Activated CD8-positive, alpha-beta T cell treated with anti-CD3 and anti-CD28 coated beads, Interleukin-2, amount 10 ng/mL, durations not matched to agents 7 days and 5 days (primary cell): ENCODE measurements around the gene DES. TPM values are rescaled to one million over a fixed set of nuclear protein-coding genes. Genes with fewer than 3 reads are reported as not detected.

Experiments used
- ATAC-seq: fragments of 150-1000 bp; cut with Tn5 transposase; one replicate; pipeline ENCODE4 v1.10.0; 2021; ENCODE audit warnings: moderate library complexity
- CTCF ChIA-PET: fragments of 350-600 bp; sonication (Branson Sonifier 250); formaldehyde crosslinking; loops from one replicate; lab custom pipeline; 2021; ENCODE audit warnings: antibody characterized with exemption; lab: Charles Lee
- POLR2A ChIA-PET: fragments of 350-600 bp; sonication (Branson Sonifier 250); formaldehyde crosslinking; loops from one replicate; lab custom pipeline; 2021; ENCODE audit warnings: antibody characterized with exemption; lab: Charles Lee
- DNase-seq: peaks from one replicate; pipeline ENCODE4 v3.0.0-alpha.2; 2020
- H3K27ac Mint-ChIP-seq: one replicate; pipeline ENCODE4 v1.8.0; 2021; ENCODE audit warnings: mild to moderate bottlenecking, mixed read lengths
- H3K27me3 Mint-ChIP-seq: one replicate; pipeline ENCODE4 v1.8.0; 2021; ENCODE audit warnings: low read depth, mixed read lengths
- H3K36me3 Mint-ChIP-seq: one replicate; pipeline ENCODE4 v1.8.0; 2021; ENCODE audit warnings: low read depth, mixed read lengths
- H3K4me1 Mint-ChIP-seq: one replicate; pipeline ENCODE4 v1.8.0; 2021; ENCODE audit warnings: low read depth, mixed read lengths
- H3K4me3 Mint-ChIP-seq: one replicate; pipeline ENCODE4 v1.8.0; 2021; ENCODE audit warnings: mild to moderate bottlenecking, mixed read lengths
- H3K9me3 Mint-ChIP-seq: one replicate; pipeline ENCODE4 v1.8.0; 2022; ENCODE audit warnings: mixed read lengths; ENCODE audit not compliant: insufficient read depth
- total RNA-seq, 2 experiments: library from RNA; stranded (reverse); gene quantifications; one replicate each; pipeline ENCODE4 v1.2.3, GENCODE V29; 2021

The DES gene
- total RNA-seq, 2 experiments from 2014 or later: not detected

- H3K27me3 Mint-ChIP-seq: peaks cover 35% of the 10 kb centered on the region
- no peaks in the 10 kb centered on the region for H3K9me3 Mint-ChIP-seq
- DNase-seq: no peak
- POLR2A ChIA-PET: no interaction called here
- ATAC-seq: no peak
- CTCF ChIA-PET: interaction anchor here (1.0 to 1.2 kb wide), 2 partner anchors 52 to 55 kb away, joined by 3 to 4 read pairs; no protein-coding TSS in a partner anchor
- H3K36me3 Mint-ChIP-seq: no peaks in the 10 kb centered on the region
- H3K4me1 Mint-ChIP-seq: peaks cover 26% of the 10 kb centered on the region
- peak overlapping the region; percentile 61 for H3K4me3 Mint-ChIP-seq
- no peak overlapping the region for H3K27ac Mint-ChIP-seq
Observed at GRCh38 chr2:219443016-219443696, 25.0 kb downstream of the DES start.

- H3K27me3 Mint-ChIP-seq: peaks cover 35% of the 10 kb centered on the region
- peaks cover 26% of the 10 kb centered on the region for H3K4me1 Mint-ChIP-seq
- H3K9me3 Mint-ChIP-seq: no peaks in the 10 kb centered on the region
- DNase-seq (no peak), ATAC-seq (no peak)
- H3K27ac Mint-ChIP-seq: no peak overlapping the region
- CTCF ChIA-PET: no interaction called here
- H3K36me3 Mint-ChIP-seq: no peaks in the 10 kb centered on the region
- POLR2A ChIA-PET: no interaction called here
- H3K4me3 Mint-ChIP-seq: no peak overlapping the region
Observed at GRCh38 chr2:219443697-219444023, 25.5 kb downstream of the DES start.

- no peaks in the 10 kb centered on the region for H3K36me3 Mint-ChIP-seq
- ATAC-seq (no peak), DNase-seq (no peak)
- no peaks in the 10 kb centered on the region for H3K9me3 Mint-ChIP-seq
- CTCF ChIA-PET: no interaction called here
- no peak overlapping the region for H3K27ac Mint-ChIP-seq
- POLR2A ChIA-PET: no interaction called here
- no peak overlapping the region for H3K4me3 Mint-ChIP-seq
- peaks cover 29% of the 10 kb centered on the region for H3K4me1 Mint-ChIP-seq
- H3K27me3 Mint-ChIP-seq: peaks cover 40% of the 10 kb centered on the region
Observed at GRCh38 chr2:219444566-219445091, 26.5 kb downstream of the DES start.

- no peak overlapping the region for H3K4me3 Mint-ChIP-seq
- CTCF ChIA-PET: no interaction called here
- no peak for ATAC-seq
Observed at GRCh38 chr2:219445220-219445640, 27.1 kb downstream of the DES start.

GRCh38 chr2:219446101-219446504, 27.9 kb downstream of the DES start:
- Mint-ChIP-seq H3K9me3 (no peaks in the 10 kb centered on the region), H3K27ac (no peak overlapping the region), H3K4me3 (no peak overlapping the region), H3K36me3 (no peaks in the 10 kb centered on the region), H3K4me1 (peaks cover 38% of the 10 kb centered on the region), H3K27me3 (peaks cover 39% of the 10 kb centered on the region)
- ATAC-seq (no peak), DNase-seq (no peak)
- ChIA-PET POLR2A (interaction anchor here (0.7 to 1.0 kb wide), 2 partner anchors 52 to 63 kb away, joined by 3 read pairs; partner anchors contain the start of gene GMPPA), CTCF (interaction anchor here (1.0 to 1.4 kb wide), 3 partner anchors 13 to 84 kb away, joined by 3 to 5 read pairs (median 4); no protein-coding TSS in a partner anchor)

More at GRCh38 chr2:219445220-219445640, 27.1 kb downstream of the DES start:
- POLR2A ChIA-PET: no interaction called here
- H3K36me3 Mint-ChIP-seq: no peaks in the 10 kb centered on the region
- no peak overlapping the region for H3K27ac Mint-ChIP-seq
- H3K27me3 Mint-ChIP-seq: peaks cover 41% of the 10 kb centered on the region
- H3K4me1 Mint-ChIP-seq: peaks cover 35% of the 10 kb centered on the region
- H3K9me3 Mint-ChIP-seq: no peaks in the 10 kb centered on the region
- no peak for DNase-seq

GRCh38 chr2:219446689-219447088, 28.5 kb downstream of the DES start:
- ChIA-PET POLR2A (interaction anchor here (0.6 to 1.0 kb wide), 4 partner anchors 52 to 930 kb away, joined by 3 to 4 read pairs (median 3); partner anchors contain the start of gene GMPPA), CTCF (interaction anchor here (1.0 to 1.4 kb wide), 4 partner anchors 13 to 83 kb away, joined by 3 to 5 read pairs (median 4); no protein-coding TSS in a partner anchor)
- ATAC-seq (no peak), DNase-seq (no peak)
- Mint-ChIP-seq H3K4me1 (peaks cover 37% of the 10 kb centered on the region), H3K9me3 (no peaks in the 10 kb centered on the region), H3K4me3 (no peak overlapping the region), H3K27me3 (peaks cover 34% of the 10 kb centered on the region), H3K27ac (no peak overlapping the region), H3K36me3 (no peaks in the 10 kb centered on the region)

- Mint-ChIP-seq H3K4me3 (no peak overlapping the region), H3K4me1 (peaks cover 44% of the 10 kb centered on the region), H3K27ac (no peak overlapping the region), H3K9me3 (no peaks in the 10 kb centered on the region), H3K27me3 (peaks cover 31% of the 10 kb centered on the region), H3K36me3 (no peaks in the 10 kb centered on the region)
- ChIA-PET CTCF (interaction anchor here (1.0 to 1.4 kb wide), 4 partner anchors 12 to 83 kb away, joined by 3 to 5 read pairs (median 4); no protein-coding TSS in a partner anchor), POLR2A (interaction anchor here (0.6 to 1.0 kb wide), 3 partner anchors 51 to 931 kb away, joined by 3 to 4 read pairs (median 3); partner anchors contain the start of gene GMPPA)
- DNase-seq (no peak), ATAC-seq (no peak)
Observed at GRCh38 chr2:219447242-219448098, 29.3 kb downstream of the DES start.

GRCh38 chr2:219448099-219448775, 30.1 kb downstream of the DES start:
- H3K9me3 Mint-ChIP-seq: no peaks in the 10 kb centered on the region
- no peak for DNase-seq
- CTCF ChIA-PET: interaction anchor here (1.2 kb wide), 1 partner anchor 44 kb away, joined by 7 read pairs; no protein-coding TSS in a partner anchor
- no peak overlapping the region for H3K27ac Mint-ChIP-seq
- ATAC-seq: peak; percentile 39
- peaks cover 25% of the 10 kb centered on the region for H3K27me3 Mint-ChIP-seq
- H3K4me3 Mint-ChIP-seq: peak overlapping the region; percentile 28
- POLR2A ChIA-PET: no interaction called here
- H3K4me1 Mint-ChIP-seq: peaks cover 44% of the 10 kb centered on the region
- no peaks in the 10 kb centered on the region for H3K36me3 Mint-ChIP-seq

- H3K27me3 Mint-ChIP-seq: peaks cover 21% of the 10 kb centered on the region
- POLR2A ChIA-PET: no interaction called here
Observed at GRCh38 chr2:219448776-219449341, 30.7 kb downstream of the DES start.

GRCh38 chr2:219449609-219450008, 31.4 kb downstream of the DES start:
- no peaks in the 10 kb centered on the region for H3K9me3 Mint-ChIP-seq
- DNase-seq (no peak), ATAC-seq (no peak)
- H3K4me3 Mint-ChIP-seq: no peak overlapping the region
- no peaks in the 10 kb centered on the region for H3K36me3 Mint-ChIP-seq
- H3K27ac Mint-ChIP-seq: no peak overlapping the region
- peaks cover 21% of the 10 kb centered on the region for H3K27me3 Mint-ChIP-seq
- CTCF ChIA-PET: interaction anchor here (0.9 to 1.5 kb wide), 5 partner anchors 9 to 92 kb away, joined by 3 to 7 read pairs (median 3); partner anchors contain the start of gene GMPPA
- peaks cover 52% of the 10 kb centered on the region for H3K4me1 Mint-ChIP-seq
- POLR2A ChIA-PET: no interaction called here

More at GRCh38 chr2:219448776-219449341, 30.7 kb downstream of the DES start:
- ATAC-seq: peak; percentile 66
- Mint-ChIP-seq H3K9me3 (no peaks in the 10 kb centered on the region), H3K4me3 (peak overlapping the region; percentile 28), H3K4me1 (peaks cover 48% of the 10 kb centered on the region), H3K27ac (no peak overlapping the region), H3K36me3 (no peaks in the 10 kb centered on the region)
- peak; percentile 58 for DNase-seq
- CTCF ChIA-PET: interaction anchor here (0.9 to 1.5 kb wide), 4 partner anchors 10 to 92 kb away, joined by 3 to 7 read pairs (median 5); no protein-coding TSS in a partner anchor
